Thoracic aorta (tissue), 2 donors: ENCODE results near the gene PZP. TPM values are rescaled to one million over a fixed set of nuclear protein-coding genes. Genes with fewer than 3 reads are reported as not detected.

Experiments used
- ATAC-seq: fragments of 150-250 bp; one replicate; pipeline ENCODE4 v1.8.0; 2017; ENCODE audit warnings: low read depth; ENCODE audit not compliant: insufficient number of reproducible peaks, low FRiP score
- DNase-seq: peaks from one replicate; pipeline ENCODE4 v3.0.0-alpha.2; 2020; ENCODE audit warnings: low spot score
- H3K27ac ChIP-seq, 2 donors: fragments of 200-600 bp; sonication (generic); 1 replicate in 1 of 2; 2 replicates in 1 of 2; pipeline ENCODE4 v1.5.1; 2016; ENCODE audit warnings: mild to moderate bottlenecking in 2 of 2, moderate library complexity in 2 of 2
- H3K27me3 ChIP-seq: fragments of 200-600 bp; sonication (generic); replicated peaks from 2 replicates; pipeline ENCODE4 v1.6.0; 2016; ENCODE audit warnings: mild to moderate bottlenecking; ENCODE audit not compliant: insufficient read depth
- H3K36me3 ChIP-seq: fragments of 200-600 bp; sonication (generic); one replicate; pipeline ENCODE4 v1.5.1; 2016
- H3K4me1 ChIP-seq, 2 donors: fragments of 200-600 bp; sonication (generic); 1 replicate in 1 of 2; 2 replicates in 1 of 2; pipeline versions ENCODE4 v1.5.1 to v1.6.0; 2016; ENCODE audit warnings: low read depth in 2 of 2, mild to moderate bottlenecking in 1 of 2; ENCODE audit not compliant: control insufficient read depth in 1 of 2
- H3K4me3 ChIP-seq: fragments of 200-600 bp; sonication (generic); 2 replicates; pipeline ENCODE4 v1.5.1; 2016; ENCODE audit warnings: mild to moderate bottlenecking
- H3K9me3 ChIP-seq: fragments of 200-600 bp; sonication (generic); 2 replicates; pipeline ENCODE4 v1.5.1; 2016
- CTCF ChIP-seq: fragments of 200-600 bp; sonication (generic); IDR thresholded peaks from one replicate; pipeline ENCODE4 v1.5.1; 2019; ENCODE audit warnings: antibody characterized with exemption
- total RNA-seq, 2 donors: library from RNA; depleted of rRNA; stranded (reverse); fragments of >200 nt; gene quantifications; one replicate each; pipeline versions ENCODE4 v1.1.0 to v1.2.3, GENCODE V29; 2016

The PZP gene
- total RNA-seq, 2 donors from 2014 or later, result not detected

DNA sequence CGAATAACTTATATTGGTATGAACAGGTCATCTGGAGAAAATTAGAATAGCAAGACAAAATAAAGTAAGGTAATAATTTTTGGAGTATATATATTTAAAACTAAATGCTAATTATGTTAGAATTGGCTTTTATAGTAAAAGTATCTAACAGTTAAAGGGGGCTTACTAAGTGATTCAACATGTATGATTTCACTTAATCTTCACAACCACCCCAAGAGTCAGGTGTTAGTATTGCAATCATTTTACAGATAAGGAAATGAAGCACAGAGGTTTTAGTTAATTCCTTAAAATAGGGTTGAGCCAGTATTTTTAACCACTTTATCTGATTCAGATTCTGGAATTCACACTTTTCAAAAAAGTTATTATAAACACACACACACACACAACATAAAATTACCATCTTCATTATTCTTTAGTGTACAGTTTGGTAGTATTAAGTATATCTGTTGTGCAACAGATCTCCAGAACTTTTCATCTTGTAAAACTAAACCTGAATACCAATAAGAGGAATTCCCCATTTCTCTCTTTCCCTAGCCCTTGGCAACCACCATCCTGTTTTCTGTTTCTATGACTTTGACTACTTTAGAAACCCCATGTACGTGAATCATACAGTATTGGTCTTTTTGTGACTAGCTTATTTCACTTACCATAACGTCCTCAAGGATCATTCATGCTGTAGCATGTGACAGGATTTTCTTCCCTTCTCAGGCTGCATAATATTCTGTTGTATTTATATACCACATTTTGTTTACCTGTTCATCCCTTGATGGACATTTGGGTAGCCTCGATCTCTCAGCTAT lies 104.9 kb downstream of the PZP start:
- TF ChIP-seq CTCF, result no peak
- Histone ChIP-seq H3K27ac (peak overlapping the region in 1 of 2 donors; percentile 8), H3K9me3 (no peaks in the 10 kb centered on the region), H3K36me3 (peaks cover 86% of the 10 kb centered on the region), H3K4me1 (peaks cover 0 to 4% of the 10 kb centered on the region in 2 donors), H3K4me3 (no peak overlapping the region), H3K27me3 (no peaks in the 10 kb centered on the region)
- DNase-seq, result no peak
- ATAC-seq, result no peak

- no peak for ATAC-seq
- peaks cover 84% of the 10 kb centered on the region for H3K36me3 ChIP-seq
Measured at GRCh38 chr12:9101018-9101687, 107.0 kb downstream of the PZP start.

DNA sequence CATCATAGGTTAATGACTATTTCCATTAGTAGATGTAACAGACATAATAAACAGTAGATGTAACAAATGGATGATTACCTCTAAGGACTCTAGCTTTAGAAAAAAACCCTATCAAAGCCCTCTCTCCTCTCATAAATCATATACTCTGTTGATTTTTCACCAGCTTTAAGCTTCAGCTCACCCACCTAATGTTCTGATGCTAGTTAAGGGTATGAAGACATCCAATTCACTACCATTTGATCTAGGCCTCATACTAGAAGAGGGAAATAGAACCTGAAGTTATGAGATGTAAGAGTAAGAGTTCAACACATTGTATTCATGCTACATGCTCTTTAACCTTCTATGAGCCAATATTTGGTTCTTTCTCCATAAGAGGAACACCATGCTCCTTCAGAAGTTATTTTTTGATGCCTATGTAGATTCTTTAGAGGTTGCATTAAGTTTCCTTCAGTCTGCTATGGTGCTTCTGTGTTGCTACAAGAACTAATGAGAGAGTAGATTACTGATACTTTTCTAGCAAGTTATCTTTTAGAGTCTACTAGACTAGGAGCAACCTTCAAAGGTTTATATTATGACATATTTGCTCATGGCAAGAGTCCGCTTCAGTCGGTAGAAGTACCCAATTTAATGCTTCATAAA lies 108.5 kb downstream of the PZP start:
- Histone ChIP-seq H3K9me3 (no peaks in the 10 kb centered on the region), H3K27ac (no peak overlapping the region), H3K36me3 (peaks cover 73% of the 10 kb centered on the region), H3K4me3 (no peak overlapping the region), H3K4me1 (no peaks in the 10 kb centered on the region), H3K27me3 (no peaks in the 10 kb centered on the region)
- TF ChIP-seq CTCF, result no peak
- no peak for DNase-seq
- ATAC-seq, result no peak

More at GRCh38 chr12:9101018-9101687, 107.0 kb downstream of the PZP start:
- no peak for DNase-seq
- Histone ChIP-seq H3K27me3 (no peaks in the 10 kb centered on the region), H3K9me3 (no peaks in the 10 kb centered on the region), H3K27ac (no peak overlapping the region), H3K4me1 (peaks cover 0 to 4% of the 10 kb centered on the region in 2 donors), H3K4me3 (no peak overlapping the region)
- no peak for TF ChIP-seq CTCF

Other genes starting within 250 kb of the PZP start
- gene KLRG1, start 218.8 kb downstream of the PZP start, total RNA-seq, result 1 to 10 TPM; 3.0 to 5.9 TPM
- gene A2M, start 92.5 kb downstream of the PZP start, total RNA-seq, result 1,000 to 10,000 TPM; 1,073 to 1,118 TPM